SW480 (cell line): Measurements from ENCODE around the gene CRKL.
A peak's percentile ranks its signal among the peaks of the same experiment; 100 is the strongest.
"Not testable (repeated sequence)": the region's sequence is repeated elsewhere in the genome, so short reads cannot be mapped to it uniquely, and the experiment has no call there.

Experiments used
- DNase-seq: peaks from one replicate; pipeline ENCODE4 v3.0.0-alpha.2; 2016; ENCODE audit warnings: low spot score

Gene CRKL

GRCh38 chr22:20933910-20934309 is 16.7 kb downstream of the CRKL start:
- no peak for DNase-seq

GRCh38 chr22:20935049-20935448 is 17.8 kb downstream of the CRKL start:
- DNase-seq: not testable (repeated sequence)

GRCh38 chr22:20935780-20936539 is 18.8 kb downstream of the CRKL start:
- not testable (repeated sequence) for DNase-seq

GRCh38 chr22:20937031-20937793 is 20.0 kb downstream of the CRKL start:
- no peak for DNase-seq

GRCh38 chr22:20937794-20938671 is 20.8 kb downstream of the CRKL start:
- no peak for DNase-seq

- DNase-seq: not testable (repeated sequence)
These were observed 22.4 kb downstream of the CRKL start for GRCh38 chr22:20939457-20940185.

GRCh38 chr22:20940186-20940651 is 23.0 kb downstream of the CRKL start:
- DNase-seq: no peak

- DNase-seq: no peak
These were observed 23.7 kb downstream of the CRKL start for GRCh38 chr22:20940904-20941385.

GRCh38 chr22:20942203-20942902 is 25.1 kb downstream of the CRKL start:
- DNase-seq: not testable (repeated sequence)

GRCh38 chr22:20943104-20943933 is 26.1 kb downstream of the CRKL start:
- no peak for DNase-seq

GRCh38 chr22:20944042-20944441 is 26.8 kb downstream of the CRKL start:
- no peak for DNase-seq

GRCh38 chr22:20945578-20945934 is 28.3 kb downstream of the CRKL start:
- no peak for DNase-seq

- DNase-seq: no peak
These were observed 29.1 kb downstream of the CRKL start for GRCh38 chr22:20946080-20946986.

- DNase-seq: no peak
These were observed 29.8 kb downstream of the CRKL start for GRCh38 chr22:20946991-20947390.

GRCh38 chr22:20948450-20948849 is 31.2 kb downstream of the CRKL start:
- no peak for DNase-seq

GRCh38 chr22:20948989-20949388 is 31.8 kb downstream of the CRKL start:
- no peak for DNase-seq

- DNase-seq: peak; percentile 66
These were observed 32.5 kb downstream of the CRKL start for GRCh38 chr22:20949698-20950183.

- no peak for DNase-seq
These were observed 34.1 kb downstream of the CRKL start for GRCh38 chr22:20951151-20951931.
